VCaP (cell line): ENCODE data around the gene RNF150.

Source experiments
- H3K27ac ChIP-seq: fragments of 450-650 bp; 2 replicates; pipeline ENCODE4 v1.5.1; 2017
- CTCF ChIP-seq: fragments of 450-650 bp; conservative IDR thresholded peaks from 2 replicates; pipeline ENCODE4 v1.5.1; 2017; ENCODE audit warnings: mild to moderate bottlenecking, moderate library complexity

Gene RNF150

GRCh38 chr4:140980426-140981200 is 152.7 kb downstream of the RNF150 start:
- no peak overlapping the region for H3K27ac ChIP-seq
- TF ChIP-seq CTCF: no peak

DNA sequence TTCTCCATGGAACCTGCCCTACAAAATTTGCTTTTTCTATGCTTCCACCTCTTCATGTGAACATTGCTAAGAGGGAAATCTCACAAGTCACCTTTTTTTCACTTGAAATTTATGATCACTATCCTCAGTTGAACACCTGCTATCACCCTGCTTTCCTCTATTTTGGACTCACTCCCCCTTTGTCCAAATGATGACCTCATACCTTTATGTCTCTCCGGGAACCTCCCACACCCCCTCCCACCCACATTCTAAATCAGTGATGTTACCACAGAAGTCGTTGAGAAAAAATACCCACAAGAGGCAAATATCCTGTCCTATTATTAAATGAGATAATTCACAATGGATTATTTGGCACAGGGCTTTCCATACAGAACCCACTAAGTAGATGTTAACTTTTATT is 156.5 kb downstream of the RNF150 start:
- TF ChIP-seq CTCF: no peak
- H3K27ac ChIP-seq: no peak overlapping the region

- no peak overlapping the region for H3K27ac ChIP-seq
- TF ChIP-seq CTCF: no peak
Observed at GRCh38 chr4:140971077-140971792, 162.0 kb downstream of the RNF150 start.

DNA sequence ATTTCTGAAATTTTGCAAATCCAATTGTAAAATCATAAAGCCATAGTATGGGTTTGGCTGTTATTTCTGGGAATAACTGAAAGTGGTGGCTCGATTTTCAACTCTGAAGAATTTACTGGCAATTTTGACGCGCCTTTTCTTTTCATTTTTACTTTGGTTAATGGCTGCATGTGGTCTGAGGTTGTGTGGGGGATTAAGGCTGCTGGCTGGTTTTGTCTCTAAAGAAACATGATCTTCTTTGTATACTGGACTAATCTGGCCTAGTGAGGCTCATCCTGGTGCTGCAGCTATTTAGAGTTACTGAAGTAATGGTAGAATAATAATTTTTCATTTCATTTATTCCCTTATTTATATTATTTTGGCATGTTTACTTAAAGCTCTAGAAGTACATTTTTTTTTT is 164.0 kb downstream of the RNF150 start:
- H3K27ac ChIP-seq: no peak overlapping the region
- no peak for TF ChIP-seq CTCF

DNA sequence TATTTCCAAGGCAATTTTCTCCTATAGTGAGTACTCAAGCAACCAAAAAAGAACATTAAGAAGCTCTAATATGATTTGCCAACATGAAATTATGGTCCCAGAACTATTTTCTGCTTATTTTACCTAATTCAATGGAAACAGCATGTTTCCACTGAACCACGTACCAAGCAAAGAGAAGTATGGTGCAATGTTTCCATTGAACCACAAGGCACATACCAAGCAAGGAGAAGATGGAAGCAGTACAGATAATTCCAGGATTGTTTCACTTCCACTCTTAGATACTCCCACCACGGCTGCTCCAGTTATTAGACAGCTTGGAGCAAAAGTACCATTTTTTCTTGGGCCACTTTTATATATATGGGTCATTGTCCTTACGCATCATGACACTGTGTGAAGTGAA is 164.9 kb downstream of the RNF150 start:
- H3K27ac ChIP-seq: no peak overlapping the region
- TF ChIP-seq CTCF: no peak

- TF ChIP-seq CTCF: no peak
- H3K27ac ChIP-seq: peak overlapping the region; percentile 31
Observed at GRCh38 chr4:140963883-140964282, 169.4 kb downstream of the RNF150 start.

- TF ChIP-seq CTCF: no peak
Observed at GRCh38 chr4:140955641-140956040, 177.6 kb downstream of the RNF150 start.

More at GRCh38 chr4:140955641-140956040, 177.6 kb downstream of the RNF150 start:
- peak overlapping the region; percentile 54 for H3K27ac ChIP-seq
